GM19324 (cell line): Measurements from ENCODE around the gene BAG3.

ENCODE experiments used
- ATAC-seq: cut with Tn5 transposase; IDR thresholded peaks from one replicate; pipeline ENCODE4 v1.9.1; 2021; ENCODE audit warnings: mild to moderate bottlenecking, moderate library complexity; ENCODE audit not compliant: unreplicated experiment, low FRiP score

BAG3 gene

GRCh38 chr10:119665901-119666708 is 14.9 kb downstream of the BAG3 start:
- ATAC-seq, result no peak

- ATAC-seq, result no peak
Observed at GRCh38 chr10:119666709-119667004, 15.5 kb downstream of the BAG3 start.

GRCh38 chr10:119667562-119668328 is 16.6 kb downstream of the BAG3 start:
- ATAC-seq, result no peak

GRCh38 chr10:119668461-119668860 is 17.3 kb downstream of the BAG3 start:
- no peak for ATAC-seq

GRCh38 chr10:119669331-119669730 is 18.2 kb downstream of the BAG3 start:
- no peak for ATAC-seq

GRCh38 chr10:119669975-119670640 is 18.9 kb downstream of the BAG3 start:
- no peak for ATAC-seq

GRCh38 chr10:119670717-119671116 is 19.5 kb downstream of the BAG3 start:
- ATAC-seq, result no peak

- ATAC-seq, result no peak
Observed at GRCh38 chr10:119671381-119671780, 20.2 kb downstream of the BAG3 start.

GRCh38 chr10:119672291-119672690 is 21.1 kb downstream of the BAG3 start:
- no peak for ATAC-seq

- ATAC-seq, result no peak
Observed at GRCh38 chr10:119673271-119673670, 22.1 kb downstream of the BAG3 start.

GRCh38 chr10:119675483-119676170 is 24.4 kb downstream of the BAG3 start:
- ATAC-seq, result no peak

GRCh38 chr10:119677126-119677525 is 25.9 kb downstream of the BAG3 start:
- ATAC-seq, result no peak

GRCh38 chr10:119677904-119678755 is 26.9 kb downstream of the BAG3 start:
- ATAC-seq, result no peak

GRCh38 chr10:119679480-119679829 is 28.3 kb downstream of the BAG3 start:
- no peak for ATAC-seq

GRCh38 chr10:119680050-119680449 is 28.9 kb downstream of the BAG3 start:
- ATAC-seq, result no peak

GRCh38 chr10:119680650-119681081 is 29.5 kb downstream of the BAG3 start:
- ATAC-seq, result no peak

- peak; percentile 61 for ATAC-seq
Observed at GRCh38 chr10:119686465-119687191, 35.4 kb downstream of the BAG3 start.

GRCh38 chr10:119687192-119688032 is 36.2 kb downstream of the BAG3 start:
- ATAC-seq, result no peak
